Vagina (tissue), 2 donors: Measurements from ENCODE around the gene CDC7.
"Not testable (repeated sequence)": the region's sequence is repeated elsewhere in the genome, so short reads cannot be mapped to it uniquely, and the experiment has no call there.

Experiments used
- CTCF ChIP-seq, 3 experiments: fragments of 450-650 bp in 2 of 3; fragments of 200-600 bp in 1 of 3; sonication (generic) in 1 of 3; IDR thresholded peaks; one replicate each; pipeline ENCODE4 v1.5.1; 2017 to 2019; ENCODE audit warnings: antibody characterized with exemption in 3 of 3, mild to moderate bottlenecking in 2 of 3, moderate library complexity in 2 of 3
- POLR2AphosphoS5 ChIP-seq, 2 donors: sonication (generic); formaldehyde crosslinking; IDR thresholded peaks; one replicate each; pipeline ENCODE4 v1.9.0; 2017; ENCODE audit warnings: antibody characterized with exemption in 2 of 2, mild to moderate bottlenecking in 2 of 2, low read depth in 1 of 2; ENCODE audit not compliant: insufficient read depth in 1 of 2

DNA sequence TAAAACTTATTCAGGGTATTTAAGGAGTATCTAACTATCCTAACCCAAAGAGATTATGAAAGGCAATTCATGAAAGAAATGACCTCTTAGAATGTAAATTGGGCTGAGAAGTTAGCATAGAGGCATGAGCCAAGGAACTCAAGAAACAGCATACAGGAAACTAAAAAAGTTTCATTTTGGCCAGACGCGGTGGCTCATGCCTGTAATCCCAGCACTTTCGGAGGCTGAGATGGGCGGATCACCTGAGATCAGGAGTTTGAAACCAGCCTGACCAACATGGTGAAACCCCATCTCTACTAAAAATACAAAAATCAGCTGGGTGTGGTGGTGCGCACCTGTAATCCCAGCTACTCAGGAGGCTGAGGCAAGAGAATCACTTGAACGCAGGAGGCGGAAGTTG is 16.0 kb downstream of the CDC7 start:
- not testable (repeated sequence) for TF ChIP-seq CTCF (IDR thresholded peaks at IDR 0.05); POLR2AphosphoS5 (IDR thresholded peaks at IDR 0.05; ENCODE audit: insufficient read depth in 1 of 2, low read depth in 1 of 2)
